BE2C (cell line): ENCODE results near the gene BMP2K.
A peak's percentile ranks its signal among the peaks of the same experiment; 100 is the strongest.
"Not testable (repeated sequence)": the region's sequence is repeated elsewhere in the genome, so short reads cannot be mapped to it uniquely, and the experiment has no call there.

Experiments
- DNase-seq: peaks from one replicate; pipeline ENCODE4 v3.0.0-alpha.2; 2020
- H3K27me3 ChIP-seq: fragments of 250-450 bp; sonication (Bioruptor Pico); 2 replicates; pipeline ENCODE4 v1.5.1; 2020; ENCODE audit warnings: mild to moderate bottlenecking
- H3K36me3 ChIP-seq: fragments of 250-450 bp; sonication (Bioruptor Pico); 2 replicates; pipeline ENCODE4 v1.5.1; 2020; ENCODE audit warnings: mild to moderate bottlenecking
- H3K4me1 ChIP-seq: fragments of 250-450 bp; sonication (Bioruptor Pico); 2 replicates; pipeline ENCODE4 v1.5.1; 2020
- H3K4me3 ChIP-seq: 2 replicates; pipeline ENCODE4 v1.5.1; 2011; ENCODE audit warnings: low read depth, low read length
- H3K9me3 ChIP-seq: fragments of 250-450 bp; sonication (Bioruptor Pico); 2 replicates; pipeline ENCODE4 v1.5.1; 2020
- CTCF ChIP-seq: IDR thresholded peaks from 2 replicates; pipeline ENCODE4 v1.5.1; 2012; ENCODE audit warnings: mild to moderate bottlenecking, low read depth, low read length

BMP2K gene

GRCh38 chr4:78846258-78846657 lies 70.1 kb downstream of the BMP2K start:
- Histone ChIP-seq H3K4me3 (no peak overlapping the region), H3K36me3 (no peaks in the 10 kb centered on the region; the same call in 1 of the 2 replicates), H3K9me3 (no peaks in the 10 kb centered on the region), H3K4me1 (no peaks in the 10 kb centered on the region), H3K27me3 (no peaks in the 10 kb centered on the region)
- TF ChIP-seq CTCF = no peak
- DNase-seq = no peak

- no peaks in the 10 kb centered on the region for H3K9me3 ChIP-seq
- no peak overlapping the region for H3K4me3 ChIP-seq
- H3K27me3 ChIP-seq = no peaks in the 10 kb centered on the region
- TF ChIP-seq CTCF = no peak
- DNase-seq = no peak
- no peaks in the 10 kb centered on the region for H3K36me3 ChIP-seq
- H3K4me1 ChIP-seq = 0 out of 2 replicates have a peak, but pooled peaks cover 2% of the 10 kb centered on the region
Measured at GRCh38 chr4:78862314-78862737, 86.2 kb downstream of the BMP2K start.

DNA sequence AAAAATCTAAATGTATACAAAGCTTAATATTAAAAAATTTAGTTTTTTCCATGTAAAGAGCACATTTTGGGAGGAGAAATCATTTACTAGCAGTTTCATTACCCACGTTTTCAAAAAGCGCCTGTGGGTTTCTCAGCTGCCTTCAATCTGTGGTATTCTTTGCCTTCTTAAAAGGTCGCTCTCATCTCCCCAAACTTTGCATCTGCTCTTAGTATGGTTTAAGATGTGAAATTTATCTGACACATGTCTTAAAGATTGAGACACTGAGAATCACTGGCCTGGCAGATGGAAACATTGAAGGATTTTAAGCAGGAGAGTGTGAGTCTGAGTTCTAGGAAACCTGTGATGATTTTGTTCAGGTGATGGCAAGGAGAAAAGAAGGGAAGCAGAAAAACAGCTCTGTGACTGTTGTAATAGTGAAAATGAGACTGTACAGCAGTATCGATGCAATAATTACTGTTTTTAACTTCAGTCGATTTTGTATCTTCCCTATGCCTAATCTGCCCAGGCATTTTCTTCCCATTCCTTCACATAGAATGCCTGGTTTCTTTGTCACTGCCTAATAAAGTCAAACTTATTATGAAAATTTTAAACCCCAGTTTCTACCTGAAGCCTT lies 87.2 kb downstream of the BMP2K start:
- H3K36me3 ChIP-seq = peaks cover 3% of the 10 kb centered on the region; the same call in 1 of the 2 replicates
- TF ChIP-seq CTCF = no peak
- H3K4me1 ChIP-seq = no peaks in the 10 kb centered on the region
- no peaks in the 10 kb centered on the region for H3K27me3 ChIP-seq
- no peak overlapping the region for H3K4me3 ChIP-seq
- no peak for DNase-seq
- no peaks in the 10 kb centered on the region for H3K9me3 ChIP-seq

GRCh38 chr4:78863991-78864390 lies 87.8 kb downstream of the BMP2K start:
- Histone ChIP-seq H3K27me3 (no peaks in the 10 kb centered on the region), H3K9me3 (no peaks in the 10 kb centered on the region), H3K4me1 (no peaks in the 10 kb centered on the region), H3K36me3 (peaks cover 3% of the 10 kb centered on the region; the same call in 1 of the 2 replicates), H3K4me3 (no peak overlapping the region)
- DNase-seq = no peak
- TF ChIP-seq CTCF = no peak

DNA sequence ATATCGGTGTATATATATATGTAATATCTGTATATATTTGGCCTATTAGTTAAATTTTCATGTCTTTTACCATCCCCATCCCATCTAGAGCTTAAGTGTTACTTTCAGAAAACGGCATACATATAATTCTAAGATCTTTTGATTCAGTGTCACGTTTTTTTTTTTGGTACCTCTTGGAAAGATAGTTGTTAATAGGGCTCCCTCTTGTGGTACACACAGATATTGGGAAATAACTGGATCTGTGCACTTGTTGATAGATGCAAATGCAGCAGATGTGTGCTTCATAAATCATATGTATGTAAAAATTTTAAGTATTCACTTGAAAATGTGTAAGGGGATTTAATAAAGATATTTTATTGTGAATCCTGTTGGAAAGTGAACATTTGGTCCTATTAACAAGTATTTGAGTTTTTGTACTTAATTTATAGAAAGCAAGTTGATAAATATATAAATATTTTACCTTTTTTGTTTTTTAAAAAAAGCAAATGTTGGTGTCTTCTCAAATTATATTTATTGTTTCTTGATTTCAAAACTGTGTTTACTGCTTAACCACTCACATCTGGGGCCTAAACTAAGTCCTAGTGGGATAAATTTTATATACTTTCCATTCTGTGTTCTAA lies 88.4 kb downstream of the BMP2K start:
- Histone ChIP-seq H3K27me3 (no peaks in the 10 kb centered on the region), H3K9me3 (no peaks in the 10 kb centered on the region), H3K36me3 (peaks cover 3% of the 10 kb centered on the region; the same call in 1 of the 2 replicates), H3K4me1 (no peaks in the 10 kb centered on the region), H3K4me3 (no peak overlapping the region)
- DNase-seq = peak; percentile 34
- TF ChIP-seq CTCF = peak; percentile 77

DNA sequence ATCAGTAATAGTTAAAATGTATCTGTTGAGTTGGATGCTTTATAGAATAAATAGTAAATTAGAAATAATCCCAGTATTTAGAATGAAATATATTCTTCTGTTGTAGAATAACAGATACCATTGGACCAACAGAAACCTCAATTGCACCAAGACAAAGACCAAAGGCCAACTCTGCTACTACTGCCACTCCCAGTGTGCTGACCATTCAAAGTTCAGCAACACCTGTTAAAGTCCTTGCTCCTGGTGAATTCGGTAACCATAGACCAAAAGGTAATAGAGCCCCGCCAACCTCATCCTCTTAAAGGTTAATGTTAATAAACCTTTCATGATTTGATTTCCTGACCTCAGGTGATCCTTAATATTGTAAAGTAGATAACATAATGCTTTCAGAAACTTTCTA lies 89.3 kb downstream of the BMP2K start:
- Histone ChIP-seq H3K4me1 (no peaks in the 10 kb centered on the region), H3K36me3 (peaks cover 3% of the 10 kb centered on the region; the same call in 1 of the 2 replicates), H3K4me3 (no peak overlapping the region), H3K27me3 (no peaks in the 10 kb centered on the region), H3K9me3 (no peaks in the 10 kb centered on the region)
- no peak for TF ChIP-seq CTCF
- no peak for DNase-seq

DNA sequence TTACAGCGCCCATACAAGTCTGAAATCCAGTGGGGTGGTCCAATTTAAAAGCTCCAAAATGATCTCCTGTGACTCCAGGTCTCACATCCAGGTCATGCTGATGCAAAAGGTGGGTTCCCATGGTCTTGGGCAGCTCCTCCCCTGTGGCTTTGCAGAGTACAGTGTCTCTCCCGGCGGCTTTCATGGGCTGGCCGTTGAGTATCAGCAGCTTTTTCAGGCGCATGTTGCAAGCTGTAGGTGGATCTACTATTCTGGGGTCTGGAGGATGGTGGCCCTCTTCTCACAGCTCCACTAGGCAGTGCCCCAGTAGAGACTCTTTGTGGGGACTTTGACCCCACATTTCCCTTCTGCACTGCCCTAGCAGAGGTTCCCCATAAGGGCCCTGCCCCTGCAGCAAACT lies 92.6 kb downstream of the BMP2K start:
- not testable (repeated sequence) for H3K27me3 ChIP-seq, H3K4me1 ChIP-seq, DNase-seq, H3K4me3 ChIP-seq, H3K9me3 ChIP-seq
- H3K36me3 ChIP-seq = peaks cover 15% of the 10 kb centered on the region
